Activated CD8-positive, alpha-beta memory T cell treated with anti-CD3 and anti-CD28 coated beads, Interleukin-2, amount 50 U/mL, for 1 hour (primary cell): ENCODE measurements around the gene MMP11.

Experiments used
- DNase-seq: peaks from one replicate; pipeline ENCODE4 v3.0.0-alpha.2; 2020; ENCODE audit errors: extremely low read depth

MMP11 gene

GRCh38 chr22:23829845-23830372 is 57.3 kb downstream of the MMP11 start:
- DNase-seq, result no peak

GRCh38 chr22:23831261-23831660 is 58.6 kb downstream of the MMP11 start:
- DNase-seq, result no peak

GRCh38 chr22:23831781-23832180 is 59.1 kb downstream of the MMP11 start:
- no peak for DNase-seq

GRCh38 chr22:23832226-23833016 is 59.8 kb downstream of the MMP11 start:
- DNase-seq, result no peak

- DNase-seq, result no peak
These were observed 60.5 kb downstream of the MMP11 start for GRCh38 chr22:23833017-23833751.
